HEK293T (cell line): ENCODE results near the gene EMD.

Source experiments
- BHLHE40 ChIP-seq: fragments of 450-650 bp; IDR thresholded peaks from 2 replicates; pipeline ENCODE4 v1.6.1; 2016; ENCODE audit warnings: mild to moderate bottlenecking, moderate library complexity, borderline replicate concordance
- CTBP1 ChIP-seq: fragments of 450-650 bp; IDR thresholded peaks from 2 replicates; pipeline ENCODE4 v1.6.1; 2016; ENCODE audit warnings: borderline replicate concordance
- FOXA1 ChIP-seq: fragments of 450-650 bp; IDR thresholded peaks from 2 replicates; pipeline ENCODE4 v1.6.1; 2016; ENCODE audit warnings: mild to moderate bottlenecking
- HDGF ChIP-seq: fragments of 450-650 bp; IDR thresholded peaks from 2 replicates; pipeline ENCODE4 v1.6.1; 2017; ENCODE audit warnings: antibody characterized with exemption, borderline replicate concordance
- L3MBTL2 ChIP-seq: fragments of 450-650 bp; conservative IDR thresholded peaks from 2 replicates; pipeline ENCODE4 v1.6.1; 2016; ENCODE audit warnings: mild to moderate bottlenecking
- SP1 ChIP-seq: fragments of 450-650 bp; IDR thresholded peaks from 2 replicates; pipeline ENCODE4 v1.6.1; 2017
- TARDBP ChIP-seq: fragments of 450-650 bp; IDR thresholded peaks from 2 replicates; pipeline ENCODE4 v1.6.1; 2016

GRCh38 chrX:154399527-154400368, 20.7 kb downstream of the EMD start:
- TF ChIP-seq CTBP1 (no peak), TARDBP (no peak), HDGF (no peak), BHLHE40 (no peak), FOXA1 (no peak), L3MBTL2 (no peak), SP1 (no peak)
